ENCODE data around the gene C17orf113.

DNA sequence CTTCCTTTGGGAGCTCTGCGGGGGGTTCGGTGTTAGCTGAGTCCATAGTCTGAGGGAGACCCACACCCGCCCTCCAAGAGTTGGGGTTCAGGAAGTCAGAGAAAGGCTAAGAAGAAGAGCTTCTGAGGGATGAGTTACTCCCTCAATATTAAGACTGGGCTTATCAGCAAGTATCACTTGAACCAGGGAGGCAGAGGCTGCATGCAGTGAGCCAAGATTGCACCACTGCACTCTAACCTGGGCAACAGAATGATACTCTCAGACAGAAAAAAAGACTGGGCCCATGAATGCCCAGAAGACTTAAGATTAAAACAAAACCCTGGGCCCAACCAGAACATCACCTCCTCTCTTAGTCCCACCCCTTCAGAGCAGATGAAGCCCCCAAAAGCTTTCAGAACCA is 24.5 kb downstream of the C17orf113 start:
- TF ChIP-seq POLR2AphosphoS5 (IDR thresholded peaks at IDR 0.05; ENCODE audit: borderline replicate concordance, low read depth, low read length) (no peak), EZH2 (IDR thresholded peaks at IDR 0.05) (no peak), FOXP2 (optimal IDR thresholded peaks at IDR 0.05; ENCODE audit: control extremely low read depth, extremely low read length, insufficient read depth) (no peak)
